ENCODE measurements around the gene ZNG1B. TPM values are rescaled to one million over a fixed set of nuclear protein-coding genes. Genes with fewer than 3 reads are reported as not detected.
"Not testable (repeated sequence)": the region's sequence is repeated elsewhere in the genome, so short reads cannot be mapped to it uniquely, and the experiment has no call there.

The ZNG1B gene
- total RNA-seq, 1 donor from 2014 or later = 32.1 TPM

GRCh38 chr2:113524986-113525385 is 87.5 kb downstream of the ZNG1B start:
- H3K4me2 ChIP-seq (ENCODE audit: low read length); H3K27ac Mint-ChIP-seq (ENCODE audit: unreplicated experiment); H3K4me3 ChIP-seq (ENCODE audit: insufficient read depth, low read depth, low read length); DNase-seq (ENCODE audit: low read depth); H3K9me3 ChIP-seq (ENCODE audit: insufficient read depth, low read depth, low read length); H3K79me2 ChIP-seq (ENCODE audit: insufficient read depth, low read length); H2AFZ ChIP-seq (ENCODE audit: low read depth, low read length); H3K27me3 ChIP-seq (ENCODE audit: insufficient read depth, low read length); H3K27me3 Mint-ChIP-seq (ENCODE audit: low read depth, unreplicated experiment); H3K4me1 ChIP-seq (ENCODE audit: insufficient read depth, low read length); H3K9ac ChIP-seq (ENCODE audit: low read length); H3K27ac ChIP-seq (ENCODE audit: low read depth, low read length); H4K20me1 ChIP-seq (ENCODE audit: insufficient read depth, low read length); H3K36me3 Mint-ChIP-seq (ENCODE audit: low read depth, unreplicated experiment); H3K9me3 Mint-ChIP-seq (ENCODE audit: unreplicated experiment); H3K36me3 ChIP-seq (ENCODE audit: insufficient read depth, low read length); FAIRE-seq; H3K4me3 Mint-ChIP-seq (ENCODE audit: unreplicated experiment); H3K4me1 Mint-ChIP-seq (ENCODE audit: low read depth, unreplicated experiment): not testable (repeated sequence)

GRCh38 chr2:113527350-113528045 is 90.0 kb downstream of the ZNG1B start:
- H3K27me3 Mint-ChIP-seq (ENCODE audit: low read depth, unreplicated experiment); H3K27ac ChIP-seq (ENCODE audit: low read depth, low read length); H3K9me3 Mint-ChIP-seq (ENCODE audit: unreplicated experiment); H2AFZ ChIP-seq (ENCODE audit: low read depth, low read length); H3K9me3 ChIP-seq (ENCODE audit: insufficient read depth, low read depth, low read length); H3K27ac Mint-ChIP-seq (ENCODE audit: unreplicated experiment); H3K79me2 ChIP-seq (ENCODE audit: insufficient read depth, low read length); DNase-seq (ENCODE audit: low read depth); H3K36me3 Mint-ChIP-seq (ENCODE audit: low read depth, unreplicated experiment); H3K4me2 ChIP-seq (ENCODE audit: low read length); H3K27me3 ChIP-seq (ENCODE audit: insufficient read depth, low read length); H3K4me3 ChIP-seq (ENCODE audit: insufficient read depth, low read depth, low read length); H3K9ac ChIP-seq (ENCODE audit: low read length); H4K20me1 ChIP-seq (ENCODE audit: insufficient read depth, low read length); H3K36me3 ChIP-seq (ENCODE audit: insufficient read depth, low read length); FAIRE-seq; H3K4me1 ChIP-seq (ENCODE audit: insufficient read depth, low read length); H3K4me1 Mint-ChIP-seq (ENCODE audit: low read depth, unreplicated experiment); H3K4me3 Mint-ChIP-seq (ENCODE audit: unreplicated experiment): not testable (repeated sequence)

DNA sequence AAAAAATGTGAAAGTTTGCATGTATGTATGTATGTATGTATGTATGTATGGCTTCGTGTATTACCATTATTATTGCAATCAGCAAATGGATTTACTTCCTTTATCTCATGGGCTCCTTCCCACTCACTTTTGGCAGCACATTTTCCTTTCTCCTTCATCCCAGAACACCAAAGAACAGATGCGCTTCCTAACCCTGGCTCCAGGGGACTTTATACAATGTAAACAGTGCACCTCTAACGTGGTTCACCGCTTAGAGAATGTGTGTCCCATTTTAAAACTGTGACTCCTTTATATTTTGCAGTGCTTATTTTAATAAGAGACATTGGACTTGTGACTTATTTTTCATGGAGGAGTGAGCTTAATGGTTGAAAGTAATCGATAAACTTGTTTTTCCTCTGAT is 90.6 kb downstream of the ZNG1B start:
- not testable (repeated sequence) for DNase-seq (ENCODE audit: low read depth); H3K4me1 ChIP-seq (ENCODE audit: insufficient read depth, low read length); H3K27ac ChIP-seq (ENCODE audit: low read depth, low read length); H3K27me3 ChIP-seq (ENCODE audit: insufficient read depth, low read length); H3K36me3 Mint-ChIP-seq (ENCODE audit: low read depth, unreplicated experiment); H3K27ac Mint-ChIP-seq (ENCODE audit: unreplicated experiment); H3K9me3 Mint-ChIP-seq (ENCODE audit: unreplicated experiment); H3K4me3 ChIP-seq (ENCODE audit: insufficient read depth, low read depth, low read length); H3K9ac ChIP-seq (ENCODE audit: low read length); H3K36me3 ChIP-seq (ENCODE audit: insufficient read depth, low read length); H4K20me1 ChIP-seq (ENCODE audit: insufficient read depth, low read length); FAIRE-seq; H2AFZ ChIP-seq (ENCODE audit: low read depth, low read length); H3K27me3 Mint-ChIP-seq (ENCODE audit: low read depth, unreplicated experiment); H3K4me2 ChIP-seq (ENCODE audit: low read length); H3K4me1 Mint-ChIP-seq (ENCODE audit: low read depth, unreplicated experiment); H3K9me3 ChIP-seq (ENCODE audit: insufficient read depth, low read depth, low read length); H3K4me3 Mint-ChIP-seq (ENCODE audit: unreplicated experiment); H3K79me2 ChIP-seq (ENCODE audit: insufficient read depth, low read length)

DNA sequence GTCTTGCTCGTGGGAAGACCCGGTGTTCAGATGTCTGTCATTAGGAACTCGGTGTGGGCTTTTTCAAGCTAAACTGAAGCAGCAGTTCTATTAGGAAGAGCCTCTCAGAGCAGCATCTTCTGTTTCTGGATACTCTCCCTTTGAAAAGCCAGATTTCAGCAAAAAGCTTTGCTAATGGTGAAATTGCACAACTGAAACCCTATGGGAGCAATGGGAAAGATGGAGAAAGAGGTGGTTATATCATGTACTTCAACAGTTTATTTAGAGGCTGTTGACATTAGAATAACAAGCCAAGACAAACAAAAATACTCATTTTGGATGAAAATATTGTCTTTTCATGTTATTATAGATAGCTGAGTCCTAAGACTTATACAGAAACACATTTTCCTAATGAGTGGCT is 91.4 kb downstream of the ZNG1B start:
- DNase-seq (ENCODE audit: low read depth); H3K9ac ChIP-seq (ENCODE audit: low read length); H3K4me3 Mint-ChIP-seq (ENCODE audit: unreplicated experiment); H3K4me2 ChIP-seq (ENCODE audit: low read length); H2AFZ ChIP-seq (ENCODE audit: low read depth, low read length); H4K20me1 ChIP-seq (ENCODE audit: insufficient read depth, low read length); H3K36me3 ChIP-seq (ENCODE audit: insufficient read depth, low read length); H3K4me1 Mint-ChIP-seq (ENCODE audit: low read depth, unreplicated experiment); H3K36me3 Mint-ChIP-seq (ENCODE audit: low read depth, unreplicated experiment); H3K9me3 ChIP-seq (ENCODE audit: insufficient read depth, low read depth, low read length); H3K9me3 Mint-ChIP-seq (ENCODE audit: unreplicated experiment); H3K4me3 ChIP-seq (ENCODE audit: insufficient read depth, low read depth, low read length); H3K27ac ChIP-seq (ENCODE audit: low read depth, low read length); H3K4me1 ChIP-seq (ENCODE audit: insufficient read depth, low read length); H3K27ac Mint-ChIP-seq (ENCODE audit: unreplicated experiment); H3K79me2 ChIP-seq (ENCODE audit: insufficient read depth, low read length); H3K27me3 Mint-ChIP-seq (ENCODE audit: low read depth, unreplicated experiment); FAIRE-seq; H3K27me3 ChIP-seq (ENCODE audit: insufficient read depth, low read length): not testable (repeated sequence)

DNA sequence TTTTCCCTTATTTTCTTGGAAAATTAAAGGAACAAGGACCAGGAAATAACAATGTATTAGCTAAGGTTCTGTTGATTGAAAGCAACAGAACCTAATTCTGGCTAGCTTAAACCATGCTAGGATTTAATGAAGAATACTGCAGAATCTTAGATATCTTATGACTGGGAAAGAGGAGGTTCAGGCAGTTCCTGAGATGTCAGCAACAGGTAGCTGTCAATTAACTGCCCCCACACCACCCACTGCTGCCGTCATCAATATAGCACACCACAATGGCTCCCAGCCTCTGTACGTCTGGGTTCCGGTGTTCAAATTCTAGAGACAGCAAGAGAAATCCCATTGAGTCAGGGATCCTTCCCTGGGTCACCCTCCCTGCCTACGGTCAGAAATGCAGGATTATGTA is 95.5 kb downstream of the ZNG1B start:
- H3K4me3 ChIP-seq (ENCODE audit: insufficient read depth, low read depth, low read length); H3K9me3 ChIP-seq (ENCODE audit: insufficient read depth, low read depth, low read length); H3K36me3 ChIP-seq (ENCODE audit: insufficient read depth, low read length); H4K20me1 ChIP-seq (ENCODE audit: insufficient read depth, low read length); H3K4me1 ChIP-seq (ENCODE audit: insufficient read depth, low read length); H3K9ac ChIP-seq (ENCODE audit: low read length); DNase-seq (ENCODE audit: low read depth); H3K79me2 ChIP-seq (ENCODE audit: insufficient read depth, low read length); FAIRE-seq; H3K27ac Mint-ChIP-seq (ENCODE audit: unreplicated experiment); H3K27me3 Mint-ChIP-seq (ENCODE audit: low read depth, unreplicated experiment); H3K4me3 Mint-ChIP-seq (ENCODE audit: unreplicated experiment); H3K27me3 ChIP-seq (ENCODE audit: insufficient read depth, low read length); H3K4me2 ChIP-seq (ENCODE audit: low read length); H3K9me3 Mint-ChIP-seq (ENCODE audit: unreplicated experiment); H2AFZ ChIP-seq (ENCODE audit: low read depth, low read length); H3K36me3 Mint-ChIP-seq (ENCODE audit: low read depth, unreplicated experiment); H3K4me1 Mint-ChIP-seq (ENCODE audit: low read depth, unreplicated experiment); H3K27ac ChIP-seq (ENCODE audit: low read depth, low read length): not testable (repeated sequence)

DNA sequence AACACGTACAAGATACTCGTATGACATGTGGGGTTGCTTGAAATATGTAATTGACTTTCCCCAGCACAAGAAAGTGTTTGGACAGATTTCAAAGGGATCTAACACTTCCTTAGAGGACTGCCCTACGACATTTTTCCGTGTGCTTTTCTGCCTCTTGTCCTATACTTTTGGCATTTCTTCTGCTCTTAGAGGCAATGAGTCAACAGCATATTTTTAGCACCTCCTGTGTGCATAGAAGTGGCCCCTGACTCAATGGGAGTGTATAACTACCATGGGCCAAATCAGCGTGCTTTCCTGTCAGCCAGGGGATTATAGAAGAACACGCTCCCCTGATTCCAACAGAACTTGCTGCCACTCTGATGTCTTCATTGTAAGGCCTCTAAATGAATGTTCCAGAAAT is 99.1 kb downstream of the ZNG1B start:
- not testable (repeated sequence) for H3K9me3 Mint-ChIP-seq (ENCODE audit: unreplicated experiment); H3K4me3 Mint-ChIP-seq (ENCODE audit: unreplicated experiment); H3K4me2 ChIP-seq (ENCODE audit: low read length); H3K4me1 Mint-ChIP-seq (ENCODE audit: low read depth, unreplicated experiment); H3K27me3 Mint-ChIP-seq (ENCODE audit: low read depth, unreplicated experiment); H3K27me3 ChIP-seq (ENCODE audit: insufficient read depth, low read length); H3K9ac ChIP-seq (ENCODE audit: low read length); H3K27ac Mint-ChIP-seq (ENCODE audit: unreplicated experiment); H2AFZ ChIP-seq (ENCODE audit: low read depth, low read length); H3K4me1 ChIP-seq (ENCODE audit: insufficient read depth, low read length); H3K4me3 ChIP-seq (ENCODE audit: insufficient read depth, low read depth, low read length); H3K79me2 ChIP-seq (ENCODE audit: insufficient read depth, low read length); H3K27ac ChIP-seq (ENCODE audit: low read depth, low read length); H4K20me1 ChIP-seq (ENCODE audit: insufficient read depth, low read length); H3K9me3 ChIP-seq (ENCODE audit: insufficient read depth, low read depth, low read length); H3K36me3 Mint-ChIP-seq (ENCODE audit: low read depth, unreplicated experiment); FAIRE-seq; DNase-seq (ENCODE audit: low read depth); H3K36me3 ChIP-seq (ENCODE audit: insufficient read depth, low read length)
